Ramos (cell line): ENCODE data around the gene FBXO40.
"Not testable (repeated sequence)": the region's sequence is repeated elsewhere in the genome, so short reads cannot be mapped to it uniquely, and the experiment has no call there.

ENCODE experiments used
- in situ Hi-C: fragments of 300-500 bp; cut with MboI; formaldehyde crosslinking; loops from one replicate; pipeline ENCODE4 v1.14.3; 2022; ENCODE audit warnings: low sequenced_read_pairs; ENCODE audit not compliant: unreplicated experiment

Gene FBXO40

GRCh38 chr3:121592856-121593702 is at the start of gene FBXO40:
Gene FBXO40 (plus strand): TSS chr3:121593379. CDS start chr3:121620576, 27,197 bp downstream.
- in situ Hi-C loops, result no loop called here

GRCh38 chr3:121545049-121545573 is 48.1 kb upstream of the FBXO40 start:
- in situ Hi-C loops, result loop anchor here (5.0 to 10.0 kb wide), 2 partner anchors 450 to 712 kb away; no protein-coding TSS in a partner anchor

GRCh38 chr3:121545574-121546455 is 47.4 kb upstream of the FBXO40 start, which contains the start of gene POLQ:
Gene POLQ (minus strand): TSS chr3:121545988. CDS start chr3:121545877, 111 bp downstream.
- in situ Hi-C loops, result loop anchor here (5.0 to 10.0 kb wide), 2 partner anchors 449 to 711 kb away; no protein-coding TSS in a partner anchor

GRCh38 chr3:121552379-121552778 is 40.8 kb upstream of the FBXO40 start:
- in situ Hi-C loops, result loop anchor here (25.0 kb wide), 2 partner anchors 560 to 1135 kb away; partner anchors contain the start of gene PARP14

GRCh38 chr3:121552797-121553196 is 40.4 kb upstream of the FBXO40 start:
- in situ Hi-C loops, result loop anchor here (25.0 kb wide), 2 partner anchors 560 to 1135 kb away; partner anchors contain the start of gene PARP14

GRCh38 chr3:121557426-121557934 is 35.7 kb upstream of the FBXO40 start:
- in situ Hi-C loops, result loop anchor here (25.0 kb wide), 2 partner anchors 555 to 1130 kb away; partner anchors contain the start of gene PARP14

GRCh38 chr3:121562148-121562547 is 31.0 kb upstream of the FBXO40 start:
- in situ Hi-C loops, result loop anchor here (25.0 kb wide), 2 partner anchors 550 to 1125 kb away; partner anchors contain the start of gene PARP14

- in situ Hi-C loops, result loop anchor here (25.0 kb wide), 2 partner anchors 546 to 1121 kb away; partner anchors contain the start of gene PARP14
These were observed 26.4 kb upstream of the FBXO40 start for GRCh38 chr3:121566773-121567172.

GRCh38 chr3:121567649-121568048 is 25.5 kb upstream of the FBXO40 start, which contains the start of gene ARGFX:
Gene ARGFX (plus strand): TSS chr3:121567949. CDS start chr3:121570714, 2,765 bp downstream.
- in situ Hi-C loops, result loop anchor here (25.0 kb wide), 2 partner anchors 545 to 1120 kb away; partner anchors contain the start of gene PARP14

GRCh38 chr3:121574449-121574848 is 18.7 kb upstream of the FBXO40 start:
- in situ Hi-C loops, result loop anchor here (25.0 kb wide), 2 partner anchors 538 to 1113 kb away; partner anchors contain the start of gene PARP14

- in situ Hi-C loops, result no loop called here
These were observed 11.5 kb upstream of the FBXO40 start for GRCh38 chr3:121581691-121582090.

GRCh38 chr3:121584418-121584817 is 8.8 kb upstream of the FBXO40 start:
- in situ Hi-C loops, result no loop called here

GRCh38 chr3:121593806-121594205 is 627 bp downstream of the FBXO40 start:
- in situ Hi-C loops, result not testable (repeated sequence)

GRCh38 chr3:121594850-121595249 is 1.7 kb downstream of the FBXO40 start:
- in situ Hi-C loops, result no loop called here

- in situ Hi-C loops, result no loop called here
These were observed 2.7 kb downstream of the FBXO40 start for GRCh38 chr3:121595765-121596406.

- in situ Hi-C loops, result no loop called here
These were observed 5.4 kb downstream of the FBXO40 start for GRCh38 chr3:121598564-121598963.

- in situ Hi-C loops, result not testable (repeated sequence)
These were observed 6.7 kb downstream of the FBXO40 start for GRCh38 chr3:121599900-121600299.

GRCh38 chr3:121601212-121601812 is 8.1 kb downstream of the FBXO40 start:
- in situ Hi-C loops, result no loop called here

- in situ Hi-C loops, result no loop called here
These were observed 11.6 kb downstream of the FBXO40 start for GRCh38 chr3:121604759-121605158.
